GM18951 (cell line): Measurements from ENCODE around the gene VTN.

Experiments
- POLR2A ChIP-seq: IDR thresholded peaks from 4 replicates; pipeline ENCODE4 v1.6.1; 2011; ENCODE audit warnings: mild to moderate bottlenecking; ENCODE audit not compliant: insufficient read length, insufficient read depth; ENCODE audit errors: extremely low read depth
- in situ Hi-C: fragments of 300-500 bp; cut with MboI; formaldehyde crosslinking; loops from one replicate; pipeline ENCODE4 v1.12.0; 2022; ENCODE audit warnings: low sequenced_read_pairs, mixed read lengths, inconsistent platforms; ENCODE audit not compliant: unreplicated experiment

Gene VTN, protein sequence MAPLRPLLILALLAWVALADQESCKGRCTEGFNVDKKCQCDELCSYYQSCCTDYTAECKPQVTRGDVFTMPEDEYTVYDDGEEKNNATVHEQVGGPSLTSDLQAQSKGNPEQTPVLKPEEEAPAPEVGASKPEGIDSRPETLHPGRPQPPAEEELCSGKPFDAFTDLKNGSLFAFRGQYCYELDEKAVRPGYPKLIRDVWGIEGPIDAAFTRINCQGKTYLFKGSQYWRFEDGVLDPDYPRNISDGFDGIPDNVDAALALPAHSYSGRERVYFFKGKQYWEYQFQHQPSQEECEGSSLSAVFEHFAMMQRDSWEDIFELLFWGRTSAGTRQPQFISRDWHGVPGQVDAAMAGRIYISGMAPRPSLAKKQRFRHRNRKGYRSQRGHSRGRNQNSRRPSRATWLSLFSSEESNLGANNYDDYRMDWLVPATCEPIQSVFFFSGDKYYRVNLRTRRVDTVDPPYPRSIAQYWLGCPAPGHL

GRCh38 chr17:28370035-28370743 lies at the start of gene VTN:
VTN (minus strand) TSS chr17:28370307; CDS start chr17:28370203, 104 bp downstream.
- in situ Hi-C loops: no loop called here
- TF ChIP-seq POLR2A: no peak

DNA sequence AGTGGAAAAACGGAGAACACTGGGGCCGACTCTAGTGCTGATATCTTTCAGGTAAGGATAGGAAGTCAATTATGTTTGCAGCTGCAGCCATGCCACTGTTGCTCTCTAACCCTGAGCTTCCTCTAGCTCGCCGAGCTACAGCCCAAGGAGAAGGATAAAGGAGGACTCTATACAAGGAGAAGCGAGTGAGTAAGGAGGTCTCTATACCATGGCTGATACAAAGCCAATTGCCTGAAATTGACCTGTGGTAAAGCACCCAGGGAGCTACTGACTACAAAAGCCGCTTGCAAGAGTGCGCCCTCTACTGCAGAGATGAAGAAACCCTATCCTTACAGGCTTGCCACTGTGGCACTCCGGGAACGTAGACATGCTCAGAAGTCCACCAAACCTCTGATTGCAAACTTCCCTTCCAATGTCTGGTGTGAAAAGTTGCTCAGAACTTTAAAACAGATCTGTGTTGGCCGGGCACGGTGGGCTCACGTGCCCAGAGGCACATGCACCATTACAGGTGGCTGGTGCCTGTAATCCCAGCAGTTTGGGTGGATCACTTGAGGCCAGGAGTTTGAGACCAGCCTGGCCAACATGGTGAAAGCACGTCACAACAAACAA lies 46.7 kb upstream of the VTN start:
- in situ Hi-C loops: no loop called here
- no peak for TF ChIP-seq POLR2A

DNA sequence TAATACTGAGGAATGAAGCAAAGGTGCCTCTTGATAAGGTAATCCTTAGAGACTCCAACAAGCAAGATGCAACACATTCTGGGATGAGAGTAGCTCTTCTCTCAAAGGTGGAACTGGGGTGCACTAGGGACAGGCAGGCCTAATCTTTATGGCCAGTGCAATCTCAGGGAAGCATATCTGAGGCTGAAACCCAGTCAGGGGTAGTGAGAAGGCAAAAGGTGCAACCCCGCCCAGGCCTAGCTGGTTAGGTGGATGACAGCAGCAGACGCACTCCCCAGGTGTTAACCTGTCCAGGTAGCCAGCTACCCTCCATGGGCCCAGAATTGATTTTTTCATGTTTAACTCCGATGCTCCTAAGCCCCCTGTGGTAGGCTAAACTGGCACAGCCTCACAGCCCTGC lies 45.8 kb upstream of the VTN start:
- in situ Hi-C loops: no loop called here
- TF ChIP-seq POLR2A: no peak

DNA sequence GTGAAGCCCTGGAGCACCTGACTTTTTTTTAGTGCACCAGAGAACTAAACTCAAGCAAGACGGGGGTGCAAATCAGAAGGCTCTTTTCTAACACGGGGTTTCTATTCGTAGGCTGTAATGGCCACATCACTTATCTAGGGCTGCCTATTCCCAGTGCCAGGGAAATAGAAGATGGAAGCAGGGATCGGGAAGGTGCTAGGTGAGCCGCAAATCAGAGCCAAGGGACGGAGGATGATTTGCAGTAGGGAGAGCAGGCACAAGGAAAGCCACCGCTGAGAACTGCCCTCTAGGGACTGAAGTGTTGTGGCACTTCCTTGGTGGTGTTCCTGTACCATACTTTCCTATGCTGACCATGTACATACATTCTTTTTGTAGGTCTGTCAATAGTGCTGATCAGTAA lies 43.7 kb upstream of the VTN start:
- in situ Hi-C loops: no loop called here
- no peak for TF ChIP-seq POLR2A

DNA sequence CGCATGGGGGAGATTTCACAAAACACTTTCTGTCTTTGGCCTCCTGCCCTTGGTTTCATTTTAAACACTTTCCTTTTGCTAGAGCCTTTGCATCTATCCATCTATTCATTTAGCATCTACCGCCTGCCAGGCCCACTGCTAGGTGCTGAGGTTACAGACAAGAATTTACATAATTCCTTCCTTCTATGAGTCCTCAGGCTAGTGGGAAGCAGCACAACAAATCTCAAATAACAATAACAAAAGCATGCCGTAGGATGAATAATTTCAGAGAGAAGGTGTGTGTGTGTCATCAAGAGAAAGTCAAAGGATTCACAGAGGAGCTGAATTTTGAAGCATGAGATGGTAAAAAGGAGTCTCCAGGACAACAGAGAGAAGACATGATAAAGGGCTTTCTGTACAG lies 42.0 kb upstream of the VTN start:
- no peak for TF ChIP-seq POLR2A
- in situ Hi-C loops: no loop called here

- TF ChIP-seq POLR2A: no peak
- in situ Hi-C loops: no loop called here
Observed at GRCh38 chr17:28407974-28408306, 37.8 kb upstream of the VTN start.

GRCh38 chr17:28407130-28407973 lies 37.2 kb upstream of the VTN start:
- in situ Hi-C loops: no loop called here
- no peak for TF ChIP-seq POLR2A

DNA sequence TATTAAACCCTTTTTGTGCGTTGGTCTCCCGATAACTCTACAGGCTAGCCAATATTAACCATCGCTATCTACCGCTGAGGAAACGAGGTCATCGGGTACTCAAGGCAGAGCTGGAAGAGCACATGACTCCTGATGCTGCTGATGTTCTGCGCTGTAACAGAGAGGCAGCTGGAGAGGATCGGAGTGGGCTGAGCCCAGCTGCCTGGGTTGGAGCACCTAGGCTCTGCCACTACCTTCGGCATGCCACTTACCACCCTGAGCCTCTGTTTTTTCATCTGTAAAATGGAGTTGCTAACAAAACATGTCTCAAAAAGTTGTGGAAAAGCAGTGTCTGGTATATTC lies 36.3 kb upstream of the VTN start:
- TF ChIP-seq POLR2A: no peak
- in situ Hi-C loops: no loop called here

GRCh38 chr17:28405632-28406472 lies 35.7 kb upstream of the VTN start, which contains the start of gene SLC46A1:
SLC46A1 (minus strand) TSS chr17:28406212; CDS start chr17:28406114, 98 bp downstream.
- in situ Hi-C loops: no loop called here
- TF ChIP-seq POLR2A: peak; percentile 57

- in situ Hi-C loops: no loop called here
- TF ChIP-seq POLR2A: no peak
Observed at GRCh38 chr17:28404812-28405570, 34.9 kb upstream of the VTN start.

- in situ Hi-C loops: no loop called here
- TF ChIP-seq POLR2A: no peak
Observed at GRCh38 chr17:28404461-28404811, 34.3 kb upstream of the VTN start.
